IgD-negative memory B cell (primary cell): ENCODE measurements around the gene KLHL25. TPM values are rescaled to one million over a fixed set of nuclear protein-coding genes. Genes with fewer than 3 reads are reported as not detected.
A peak's percentile ranks its signal among the peaks of the same experiment; 100 is the strongest.

Experiments
- H3K27ac Mint-ChIP-seq, 3 donors: one replicate each; pipeline ENCODE4 v1.8.0; 2020 to 2022; ENCODE audit warnings: mild to moderate bottlenecking in 3 of 3, mixed read lengths in 3 of 3, moderate library complexity in 1 of 3
- H3K27me3 Mint-ChIP-seq: one replicate; pipeline ENCODE4 v1.8.0; 2021; ENCODE audit warnings: mixed read lengths
- H3K36me3 Mint-ChIP-seq: one replicate; pipeline ENCODE4 v1.8.0; 2020; ENCODE audit warnings: mild to moderate bottlenecking, mixed read lengths
- H3K4me1 Mint-ChIP-seq, 3 donors: one replicate each; pipeline ENCODE4 v1.8.0; 2020 to 2022; ENCODE audit warnings: mixed read lengths in 3 of 3, mild to moderate bottlenecking in 1 of 3
- H3K4me3 Mint-ChIP-seq, 4 donors: one replicate each; pipeline ENCODE4 v1.8.0; 2020 to 2022; ENCODE audit warnings: mild to moderate bottlenecking in 4 of 4, mixed read lengths in 4 of 4, moderate library complexity in 3 of 4
- H3K9me3 Mint-ChIP-seq, 3 donors: one replicate each; pipeline ENCODE4 v1.8.0; 2020 to 2021; ENCODE audit warnings: mixed read lengths in 3 of 3, mild to moderate bottlenecking in 1 of 3
- polyA plus RNA-seq: library from polyadenylated mRNA; unstranded; fragments of 300-500 nt; fragmentation: Illumina TruSeq; gene quantifications from one replicate; pipeline ENCODE4 v1.2.3, GENCODE V29; 2021

The KLHL25 gene
- polyA plus RNA-seq, 1 donor from 2014 or later = 0.60 TPM

DNA sequence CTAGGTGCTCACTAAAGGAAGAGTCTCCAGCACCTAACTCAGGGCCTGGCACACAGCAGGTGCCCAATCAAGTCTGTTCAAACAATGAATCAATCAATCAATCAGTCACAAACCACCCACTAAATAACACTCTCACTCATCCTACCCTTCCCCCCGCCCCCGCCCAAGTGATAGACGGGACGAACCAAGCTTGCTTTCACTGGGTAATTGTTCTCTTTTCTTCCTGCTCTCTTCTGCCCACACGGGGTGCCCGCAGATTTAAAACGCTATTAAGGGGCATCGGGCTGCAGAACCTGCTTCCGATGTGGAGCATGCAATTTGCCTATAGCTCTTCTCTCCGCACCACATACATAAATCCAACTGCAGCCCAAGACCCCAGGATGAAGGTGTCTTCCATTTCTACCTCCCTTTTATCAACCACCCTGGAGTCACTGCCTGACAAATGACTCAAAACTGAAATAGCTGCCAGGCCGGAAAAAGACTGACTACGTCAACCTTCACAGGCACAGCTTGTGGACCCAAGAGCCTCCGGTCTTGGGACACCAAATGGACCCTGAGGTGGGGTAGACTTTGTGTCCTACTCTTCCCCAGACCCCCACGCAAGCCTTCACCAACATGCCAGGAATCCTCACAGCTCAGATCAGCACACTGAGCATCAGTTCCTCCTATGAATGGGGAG is 1.7 kb downstream of the KLHL25 start:
- H3K4me3 Mint-ChIP-seq = peak overlapping the region; percentile 85 to 95 (median 86)
- no peaks in the 10 kb centered on the region for H3K36me3 Mint-ChIP-seq
- H3K27ac Mint-ChIP-seq = no peak overlapping the region
- no peaks in the 10 kb centered on the region for H3K9me3 Mint-ChIP-seq
- no peaks in the 10 kb centered on the region for H3K27me3 Mint-ChIP-seq
- H3K4me1 Mint-ChIP-seq = peaks cover 14 to 19% (median 15%) of the 10 kb centered on the region in 3 donors

DNA sequence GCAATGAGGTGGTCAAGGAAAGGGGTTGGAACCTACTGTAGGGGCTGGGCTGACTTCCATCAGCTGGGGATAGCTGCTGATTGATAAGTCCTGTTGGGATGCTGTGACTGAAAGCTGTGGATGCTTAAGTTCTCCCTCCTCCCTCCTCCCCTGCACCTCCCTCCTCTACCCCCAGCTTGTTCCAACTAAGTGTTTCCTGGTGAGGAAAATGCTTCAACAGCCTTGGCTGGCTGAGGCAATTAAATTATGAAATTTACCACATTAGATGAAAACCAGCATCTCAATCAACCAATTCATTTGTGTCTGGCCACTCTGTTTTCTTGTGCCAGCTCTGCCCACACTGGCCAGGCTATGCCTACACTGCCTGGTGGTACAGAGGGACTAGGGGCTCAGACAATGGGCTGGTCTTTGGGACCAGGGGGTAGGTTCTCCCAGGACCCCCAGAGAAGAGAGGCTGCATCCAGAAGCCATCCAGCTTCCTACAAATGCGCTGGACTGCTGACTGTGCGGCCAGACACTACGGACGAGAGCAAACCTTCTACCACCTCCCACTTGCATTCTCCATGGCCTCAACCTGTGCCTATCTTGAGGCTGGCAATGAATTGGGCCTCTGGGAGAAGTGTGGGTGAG is 2.5 kb downstream of the KLHL25 start:
- peak overlapping the region in 1 of 4 donors; percentile 88 for H3K4me3 Mint-ChIP-seq

DNA sequence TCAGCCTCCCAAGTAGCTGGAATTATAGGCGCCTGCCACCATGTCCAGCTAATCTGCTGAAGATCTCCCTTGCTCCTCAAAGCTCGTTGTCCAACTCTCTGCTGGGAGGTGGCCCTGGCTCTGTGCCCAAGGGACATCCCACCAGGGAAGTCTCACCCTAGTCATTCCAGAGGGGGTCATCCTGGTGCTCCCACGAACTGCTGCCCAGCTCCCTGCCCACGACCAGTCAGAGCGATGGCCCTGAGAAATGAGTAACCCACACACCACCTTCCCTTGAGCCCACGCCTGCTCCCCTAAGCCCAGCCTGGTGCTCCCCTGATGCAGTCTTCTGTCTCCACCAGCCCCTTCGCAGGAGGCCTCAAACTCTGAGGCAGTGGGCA is 5.2 kb downstream of the KLHL25 start:
- Mint-ChIP-seq H3K4me1 (peaks cover 13 to 19% (median 16%) of the 10 kb centered on the region in 3 donors), H3K36me3 (no peaks in the 10 kb centered on the region), H3K4me3 (no peak overlapping the region), H3K9me3 (no peaks in the 10 kb centered on the region), H3K27me3 (no peaks in the 10 kb centered on the region), H3K27ac (no peak overlapping the region)

More for the DNA sequence above, 2.5 kb downstream of the KLHL25 start:
- H3K27ac Mint-ChIP-seq = no peak overlapping the region
- no peaks in the 10 kb centered on the region for H3K36me3 Mint-ChIP-seq
- no peaks in the 10 kb centered on the region for H3K27me3 Mint-ChIP-seq
- H3K4me1 Mint-ChIP-seq = peaks cover 15 to 19% (median 18%) of the 10 kb centered on the region in 3 donors
- H3K9me3 Mint-ChIP-seq = no peaks in the 10 kb centered on the region

DNA sequence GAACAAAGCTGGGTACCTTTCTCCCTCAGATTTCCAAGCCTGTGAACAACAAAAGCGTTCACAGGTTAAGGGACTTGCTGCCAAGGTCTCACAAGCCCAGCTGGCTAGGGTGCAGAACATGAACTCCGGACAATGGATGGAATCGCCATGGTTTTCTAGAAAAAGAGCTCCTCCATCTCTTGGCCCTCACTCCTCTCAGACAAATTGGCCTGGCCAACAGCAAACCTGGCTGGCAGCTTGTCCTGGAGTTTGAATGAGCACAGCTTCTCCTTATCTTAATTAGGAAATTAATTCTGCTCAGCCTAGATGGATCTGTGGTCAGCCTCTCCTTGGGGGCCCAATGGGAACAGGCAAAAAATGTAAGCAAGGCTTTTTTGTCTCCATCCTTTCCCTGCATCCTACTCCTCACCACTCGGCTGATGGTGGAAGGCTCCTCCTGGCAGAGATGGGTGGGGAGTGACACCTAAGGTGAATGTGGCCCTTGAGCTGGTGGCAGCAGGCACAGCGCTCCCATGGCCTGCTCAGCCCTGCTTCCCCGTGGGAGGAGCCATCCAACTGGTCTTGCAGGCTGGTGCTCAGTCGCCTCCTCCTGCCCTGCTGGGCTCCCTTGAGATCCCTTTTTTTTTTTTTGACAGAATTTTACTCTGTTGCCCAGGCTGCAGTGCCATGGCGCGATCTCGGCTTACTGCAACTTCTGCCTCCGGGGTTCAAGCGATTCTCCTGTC is 5.8 kb downstream of the KLHL25 start:
- no peaks in the 10 kb centered on the region for H3K9me3 Mint-ChIP-seq
- peaks cover 15 to 19% (median 17%) of the 10 kb centered on the region in 3 donors for H3K4me1 Mint-ChIP-seq
- H3K27me3 Mint-ChIP-seq = no peaks in the 10 kb centered on the region
- H3K4me3 Mint-ChIP-seq = no peak overlapping the region
- H3K27ac Mint-ChIP-seq = no peak overlapping the region
- H3K36me3 Mint-ChIP-seq = no peaks in the 10 kb centered on the region

DNA sequence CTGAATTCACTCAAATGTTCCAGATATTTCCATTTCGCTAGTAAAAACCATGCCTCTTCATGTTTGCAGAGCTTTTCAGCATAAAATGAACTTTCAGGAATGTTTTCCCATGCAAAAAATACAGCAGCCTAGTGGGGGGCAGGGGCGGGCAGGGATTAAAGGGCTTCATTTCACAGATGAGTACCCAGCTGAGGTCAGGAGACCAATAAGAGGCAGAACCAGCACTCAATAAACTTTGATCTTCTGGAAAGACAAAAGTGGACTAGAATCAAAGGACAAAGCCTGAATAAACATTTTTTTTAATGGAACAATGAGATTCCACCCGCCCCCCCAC is 8.0 kb downstream of the KLHL25 start:
- Mint-ChIP-seq H3K27ac (no peak overlapping the region), H3K36me3 (no peaks in the 10 kb centered on the region), H3K27me3 (no peaks in the 10 kb centered on the region), H3K4me3 (no peak overlapping the region), H3K9me3 (no peaks in the 10 kb centered on the region), H3K4me1 (peaks cover 7 to 11% (median 9%) of the 10 kb centered on the region in 3 donors)

GRCh38 chr15:85785887-85786780 is 8.6 kb downstream of the KLHL25 start:
- H3K27ac Mint-ChIP-seq = no peak overlapping the region
- H3K27me3 Mint-ChIP-seq = no peaks in the 10 kb centered on the region
- peaks cover 7 to 11% (median 9%) of the 10 kb centered on the region in 3 donors for H3K4me1 Mint-ChIP-seq
- no peaks in the 10 kb centered on the region for H3K9me3 Mint-ChIP-seq
- H3K4me3 Mint-ChIP-seq = peak overlapping the region in 2 of 4 donors; percentile 47 to 70
- no peaks in the 10 kb centered on the region for H3K36me3 Mint-ChIP-seq

DNA sequence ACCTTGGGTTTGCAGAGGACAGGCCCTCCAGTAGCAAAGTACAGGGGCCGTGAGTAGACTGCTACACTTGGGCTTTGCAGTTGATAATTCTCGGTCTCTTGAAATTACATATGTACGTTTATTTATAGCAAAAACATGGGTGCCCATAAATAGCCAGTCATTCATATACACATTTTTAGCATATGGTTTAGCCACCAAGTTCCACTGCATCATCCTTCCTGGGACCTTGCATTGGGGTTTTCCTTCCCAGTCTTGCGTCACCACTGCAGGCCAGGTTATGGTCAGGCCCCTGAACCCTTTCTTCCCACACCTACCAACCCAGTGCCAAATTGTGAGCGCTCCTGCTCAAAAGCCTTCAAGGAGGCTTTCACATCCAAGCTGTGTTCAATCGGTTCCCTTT is 12.7 kb downstream of the KLHL25 start:
- peak overlapping the region in 1 of 3 donors; percentile 35 for H3K27ac Mint-ChIP-seq
- no peak overlapping the region for H3K4me3 Mint-ChIP-seq
- no peaks in the 10 kb centered on the region for H3K9me3 Mint-ChIP-seq
- no peaks in the 10 kb centered on the region for H3K27me3 Mint-ChIP-seq
- peaks cover 4 to 11% (median 11%) of the 10 kb centered on the region in 3 donors for H3K4me1 Mint-ChIP-seq
- no peaks in the 10 kb centered on the region for H3K36me3 Mint-ChIP-seq

DNA sequence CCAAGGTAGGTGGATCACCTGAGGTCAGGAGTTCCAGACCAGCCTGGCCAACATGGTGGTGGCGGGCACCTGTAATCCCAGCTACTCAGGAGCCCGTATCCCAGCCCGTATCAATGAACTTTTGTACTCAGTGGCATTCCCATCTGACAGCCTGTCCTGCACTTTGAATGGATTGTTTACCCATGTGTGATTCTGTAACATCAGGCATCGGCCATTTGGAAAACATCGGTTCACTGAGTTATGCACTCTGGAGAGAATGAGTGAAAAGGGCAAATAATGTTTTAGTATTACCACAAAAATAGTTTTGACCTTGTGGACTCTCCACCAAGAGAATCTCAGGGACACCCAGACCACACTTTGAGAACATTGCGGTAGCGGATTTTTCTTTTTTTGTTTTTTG is 13.6 kb downstream of the KLHL25 start:
- peaks cover 4 to 11% (median 8%) of the 10 kb centered on the region in 3 donors for H3K4me1 Mint-ChIP-seq
- no peak overlapping the region for H3K27ac Mint-ChIP-seq

GRCh38 chr15:85780225-85780985 is 14.3 kb downstream of the KLHL25 start:
- no peak overlapping the region for H3K27ac Mint-ChIP-seq
- peaks cover 4 to 6% (median 5%) of the 10 kb centered on the region in 3 donors for H3K4me1 Mint-ChIP-seq
- no peaks in the 10 kb centered on the region for H3K36me3 Mint-ChIP-seq
- no peaks in the 10 kb centered on the region for H3K9me3 Mint-ChIP-seq
- H3K27me3 Mint-ChIP-seq = no peaks in the 10 kb centered on the region
- H3K4me3 Mint-ChIP-seq = no peak overlapping the region

More for the DNA sequence above, 13.6 kb downstream of the KLHL25 start:
- Mint-ChIP-seq H3K9me3 (no peaks in the 10 kb centered on the region), H3K36me3 (no peaks in the 10 kb centered on the region), H3K27me3 (no peaks in the 10 kb centered on the region), H3K4me3 (no peak overlapping the region)

- Mint-ChIP-seq H3K4me3 (no peak overlapping the region), H3K9me3 (no peaks in the 10 kb centered on the region), H3K36me3 (no peaks in the 10 kb centered on the region), H3K27me3 (no peaks in the 10 kb centered on the region), H3K27ac (no peak overlapping the region), H3K4me1 (peaks cover 2 to 4% (median 3%) of the 10 kb centered on the region in 3 donors)
Observed at GRCh38 chr15:85779249-85779648, 15.5 kb downstream of the KLHL25 start.

DNA sequence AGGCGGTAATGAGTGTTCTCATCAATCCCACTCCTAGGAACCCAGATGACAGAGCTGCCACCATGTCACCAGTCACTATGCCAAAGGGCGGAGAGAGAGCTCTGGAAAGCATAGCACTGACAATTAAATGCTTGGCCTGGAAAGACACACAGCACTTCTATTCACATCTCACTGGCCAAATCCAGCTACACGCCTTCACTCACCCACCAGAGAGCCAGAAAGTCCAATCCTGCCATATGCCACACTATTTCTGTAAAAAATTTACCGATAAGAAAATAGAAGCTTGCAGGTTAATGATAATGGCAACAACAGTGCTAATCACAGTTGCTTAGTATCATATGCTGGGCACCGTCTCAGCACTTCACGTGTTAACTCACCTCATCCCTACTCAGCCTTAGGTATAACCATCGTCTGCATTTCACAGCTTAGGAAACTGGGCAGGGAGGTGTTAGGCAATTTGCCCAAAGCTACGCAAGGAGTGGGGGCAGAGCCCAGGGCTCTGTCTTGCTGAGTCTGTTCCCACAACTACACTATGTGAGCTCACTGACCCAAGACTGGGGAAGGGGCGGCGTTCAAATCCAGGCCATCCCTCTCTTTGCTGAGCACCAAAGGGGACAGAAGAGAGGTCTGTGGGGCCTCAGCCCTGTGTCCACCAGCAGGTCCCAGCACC is 16.5 kb downstream of the KLHL25 start:
- no peaks in the 10 kb centered on the region for H3K36me3 Mint-ChIP-seq
- no peak overlapping the region for H3K4me3 Mint-ChIP-seq
- no peaks in the 10 kb centered on the region for H3K9me3 Mint-ChIP-seq
- no peak overlapping the region for H3K27ac Mint-ChIP-seq
- no peaks in the 10 kb centered on the region for H3K27me3 Mint-ChIP-seq
- peaks cover 0 to 3% (median 0%) of the 10 kb centered on the region in 3 donors for H3K4me1 Mint-ChIP-seq

GRCh38 chr15:85777250-85778106 is 17.2 kb downstream of the KLHL25 start:
- Mint-ChIP-seq H3K36me3 (no peaks in the 10 kb centered on the region), H3K9me3 (no peaks in the 10 kb centered on the region), H3K4me3 (no peak overlapping the region), H3K27me3 (no peaks in the 10 kb centered on the region), H3K4me1 (peaks cover 0 to 3% (median 0%) of the 10 kb centered on the region in 3 donors), H3K27ac (no peak overlapping the region)

DNA sequence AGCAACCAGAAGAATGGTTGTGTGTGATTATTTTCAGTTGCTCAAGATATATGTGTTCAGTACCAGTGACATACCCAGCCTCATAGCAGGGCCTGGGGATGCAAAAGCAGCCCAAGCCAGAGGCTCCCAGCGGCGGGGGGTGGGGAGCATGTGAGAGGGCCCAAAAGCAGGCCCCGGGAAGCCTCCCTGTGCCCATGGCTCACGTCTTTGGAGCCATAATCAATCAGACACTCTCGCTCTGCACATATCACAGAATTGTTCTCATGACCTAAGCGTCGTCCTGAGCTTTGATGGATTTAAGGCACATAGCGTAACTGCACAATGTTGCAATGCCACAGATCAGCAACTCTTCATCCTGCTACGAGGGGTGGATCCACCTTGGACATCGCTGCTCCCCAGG is 20.8 kb downstream of the KLHL25 start:
- Mint-ChIP-seq H3K4me3 (no peak overlapping the region), H3K36me3 (no peaks in the 10 kb centered on the region), H3K27ac (no peak overlapping the region), H3K9me3 (no peaks in the 10 kb centered on the region), H3K27me3 (no peaks in the 10 kb centered on the region), H3K4me1 (no peaks in the 10 kb centered on the region)
